ENCODE data around the gene BCO1. TPM values are rescaled to one million over a fixed set of nuclear protein-coding genes. Genes with fewer than 3 reads are reported as not detected.

BCO1 gene
- total RNA-seq, 1 donor, result under 0.01 TPM

- DNase-seq (ENCODE audit: low read depth in 2 of 3, low spot score in 2 of 3), result peak; percentile 85 to 97 (median 96)
Measured at GRCh38 chr16:81314603-81315270, 76.2 kb downstream of the BCO1 start, which contains the start of gene GAN. GAN (plus strand) TSS chr16:81314962; CDS start chr16:81315114, 152 bp downstream.

DNA sequence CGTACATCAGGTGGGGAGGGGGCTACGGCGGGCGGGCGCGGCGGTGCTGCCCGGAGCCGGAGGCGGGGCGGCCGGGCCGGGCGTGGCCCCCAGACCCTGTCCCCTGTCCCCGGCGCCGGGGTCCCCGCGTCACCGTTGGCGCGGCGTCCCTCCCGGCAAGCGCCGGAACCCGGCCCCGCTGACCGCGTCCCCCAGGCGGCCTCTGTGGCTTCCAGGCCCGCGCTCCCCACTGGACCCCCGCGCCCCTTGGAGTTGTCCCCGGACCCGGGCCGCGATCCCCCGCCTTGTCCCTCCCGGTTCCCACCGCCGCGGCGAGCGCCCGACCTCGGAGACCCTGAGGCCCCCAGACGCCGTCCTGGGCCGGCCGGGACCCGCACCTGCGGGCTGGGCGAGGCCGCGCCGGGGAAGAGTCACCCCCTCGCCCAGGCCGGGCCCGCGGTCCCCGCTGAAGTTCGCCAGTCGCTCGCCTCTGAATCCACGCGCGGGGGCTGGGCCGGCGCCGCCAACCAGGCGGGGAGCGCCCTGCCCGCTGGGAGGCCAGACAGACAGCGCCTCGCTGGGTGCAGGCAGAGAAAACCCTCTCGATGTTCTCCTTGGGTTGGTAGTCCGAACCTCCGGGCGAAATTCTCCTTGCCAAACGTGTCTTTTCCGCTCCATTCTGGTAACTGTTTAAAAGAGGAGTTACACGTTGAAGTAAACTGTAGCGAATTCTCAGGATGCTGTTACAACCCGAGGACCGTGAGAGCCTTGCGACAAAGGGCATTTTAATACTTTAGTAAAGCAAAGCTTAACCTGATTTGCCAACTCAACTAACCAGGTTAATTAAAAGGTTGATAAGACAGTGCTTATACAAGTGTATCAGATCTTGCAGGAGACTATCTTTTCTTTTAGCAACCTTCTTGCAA is 77.0 kb downstream of the BCO1 start:
- peak in 2 of 3 donors; percentile 37 to 52 for DNase-seq (ENCODE audit: low read depth in 2 of 3, low spot score in 2 of 3)

GRCh38 chr16:81316176-81316496 is 77.6 kb downstream of the BCO1 start:
- no peak for DNase-seq (ENCODE audit: low read depth in 2 of 3, low spot score in 2 of 3)

GRCh38 chr16:81318711-81319110 is 80.2 kb downstream of the BCO1 start:
- DNase-seq (ENCODE audit: low read depth in 2 of 3, low spot score in 2 of 3), result no peak

DNA sequence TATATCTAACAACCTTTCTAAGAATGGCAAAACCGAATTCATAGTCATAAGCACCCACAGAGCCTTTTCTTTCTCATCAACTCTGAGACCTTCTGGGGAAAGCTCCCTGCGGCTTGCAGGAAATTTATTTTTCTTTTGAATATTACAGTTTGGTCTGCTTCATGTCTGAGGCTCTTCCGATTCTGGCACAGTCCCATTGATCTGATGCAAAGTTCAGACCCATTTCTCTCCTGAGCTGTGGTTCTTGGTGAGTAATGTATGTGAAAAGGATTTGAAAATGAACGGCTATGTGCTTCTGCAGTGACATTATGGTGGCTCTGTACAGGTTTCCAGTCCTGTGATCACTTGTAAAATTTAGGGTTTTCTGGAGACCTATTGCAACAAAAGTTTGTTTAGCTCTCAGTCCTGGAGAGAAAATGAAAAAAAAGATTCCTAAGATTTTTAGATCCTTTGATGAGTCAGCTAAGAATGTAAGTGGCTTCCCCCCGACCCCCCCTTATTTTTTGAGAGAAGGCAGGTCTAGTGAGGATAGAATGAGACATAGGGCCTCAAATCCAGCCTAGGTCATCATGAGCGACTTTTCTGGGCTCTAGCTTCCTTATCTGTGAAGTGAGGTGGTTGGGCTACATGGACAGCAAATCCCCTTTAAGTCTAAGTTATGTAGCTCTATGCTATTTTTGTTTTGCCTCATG is 80.9 kb downstream of the BCO1 start:
- no peak for DNase-seq (ENCODE audit: low read depth in 2 of 3, low spot score in 2 of 3)

- no peak for DNase-seq (ENCODE audit: low read depth in 2 of 3, low spot score in 2 of 3)
Measured at GRCh38 chr16:81321039-81321438, 82.5 kb downstream of the BCO1 start.

DNA sequence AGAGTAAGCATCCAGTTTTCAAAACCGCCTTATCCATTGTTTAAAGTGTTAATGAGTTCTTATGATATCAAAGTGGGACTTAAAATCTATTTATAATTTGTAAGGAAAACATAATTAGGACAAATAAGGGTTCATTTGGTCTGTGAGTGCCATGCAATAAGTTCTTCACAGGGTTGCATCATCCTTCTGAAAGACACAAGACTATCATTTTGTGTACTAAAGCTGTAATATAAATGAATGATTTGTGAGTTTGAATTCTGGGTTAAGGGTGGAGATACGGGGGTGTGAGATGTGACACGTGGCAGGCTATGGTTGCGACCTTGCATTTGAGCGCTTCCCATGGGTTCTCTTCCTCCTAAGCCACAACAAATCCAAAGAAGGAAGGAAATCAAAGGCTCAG is 83.0 kb downstream of the BCO1 start:
- DNase-seq (ENCODE audit: low read depth in 2 of 3, low spot score in 2 of 3), result no peak

GRCh38 chr16:81324808-81325207 is 86.3 kb downstream of the BCO1 start:
- DNase-seq (ENCODE audit: low read depth in 2 of 3, low spot score in 2 of 3), result no peak

- no peak for DNase-seq (ENCODE audit: low read depth in 2 of 3, low spot score in 2 of 3)
Measured at GRCh38 chr16:81327011-81327410, 88.5 kb downstream of the BCO1 start.

- no peak for DNase-seq (ENCODE audit: low read depth in 2 of 3, low spot score in 2 of 3)
Measured at GRCh38 chr16:81327447-81328196, 89.1 kb downstream of the BCO1 start.

DNA sequence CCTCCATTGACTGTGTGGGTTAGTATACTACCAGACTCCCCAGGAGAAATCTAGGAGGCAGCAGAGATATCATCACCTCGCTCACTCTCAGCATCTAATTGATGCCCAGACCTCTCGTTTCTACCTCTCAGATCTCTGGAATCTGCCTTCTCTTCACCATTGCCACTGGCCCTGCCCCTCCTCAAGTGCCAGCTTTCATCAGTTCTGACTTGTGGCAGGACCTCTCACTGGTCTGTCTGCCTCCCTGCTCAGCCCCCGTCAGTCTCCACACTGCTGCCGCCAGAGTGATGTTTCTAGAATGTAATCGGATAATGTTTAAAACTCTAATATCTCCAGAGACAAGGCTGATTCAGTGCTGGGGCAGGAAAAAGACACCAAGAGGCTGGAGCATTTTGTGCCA is 91.5 kb downstream of the BCO1 start:
- no peak for DNase-seq (ENCODE audit: low read depth in 2 of 3, low spot score in 2 of 3)

- DNase-seq (ENCODE audit: low read depth in 2 of 3, low spot score in 2 of 3), result no peak
Measured at GRCh38 chr16:81333356-81333755, 94.9 kb downstream of the BCO1 start.

DNA sequence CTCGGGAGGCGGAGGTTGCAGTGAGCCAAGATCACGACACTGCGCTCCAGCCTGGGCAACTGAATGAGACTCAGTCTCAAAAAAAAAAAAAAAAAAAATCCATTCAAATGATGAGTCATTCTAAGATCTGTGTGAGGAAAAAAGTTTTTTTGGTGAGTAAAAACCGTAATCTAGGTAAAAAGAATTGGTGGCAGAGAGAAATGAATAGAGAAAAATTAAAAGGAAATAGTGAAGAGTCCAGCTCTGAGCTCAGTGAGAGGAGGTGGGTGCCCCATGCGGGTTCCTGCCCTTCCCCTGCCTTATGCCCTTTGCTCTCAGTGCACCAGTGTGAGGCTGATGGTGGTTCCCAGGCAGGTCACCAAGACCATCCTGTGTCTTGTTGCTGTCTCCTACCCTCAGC is 97.2 kb downstream of the BCO1 start:
- no peak for DNase-seq (ENCODE audit: low read depth in 2 of 3, low spot score in 2 of 3)

- no peak for DNase-seq (ENCODE audit: low read depth in 2 of 3, low spot score in 2 of 3)
Measured at GRCh38 chr16:81337097-81337496, 98.6 kb downstream of the BCO1 start.

Other genes with a start within 250 kb of the BCO1 start
- 24.5 TPM for gene CMC2, start 231.8 kb upstream of the BCO1 start, total RNA-seq
- gene CENPN, start 231.5 kb upstream of the BCO1 start, total RNA-seq, result 4.8 TPM
- 21.5 TPM for gene ATMIN, start 202.8 kb upstream of the BCO1 start, total RNA-seq
- 1.9 TPM for gene C16orf46, start 161.5 kb upstream of the BCO1 start, total RNA-seq
- 7.0 TPM for gene GCSH, start 142.3 kb upstream of the BCO1 start, total RNA-seq
- 4.0 TPM for gene GAN, start 76.3 kb downstream of the BCO1 start, total RNA-seq
- gene CMIP, start 206.1 kb downstream of the BCO1 start, total RNA-seq, result 45.2 TPM